WTC11 (cell line): ENCODE results near the gene NTSR1. TPM values are rescaled to one million over a fixed set of nuclear protein-coding genes. Genes with fewer than 3 reads are reported as not detected.
A peak's percentile ranks its signal among the peaks of the same experiment; 100 is the strongest.

Experiments
- ATAC-seq: fragments of 200-7000 bp; cut with Tn5 transposase; 2 replicates; pipeline ENCODE4 v1.10.0; 2021; ENCODE audit warnings: mild to moderate bottlenecking, moderate library complexity
- CTCF ChIA-PET: fragments of 300-600 bp; sonication (Branson Sonifier 250); formaldehyde crosslinking; loops from one replicate; lab custom pipeline; 2021; ENCODE audit warnings: antibody characterized with exemption; lab: Charles Lee
- POLR2A ChIA-PET: fragments of 350-600 bp; sonication (Branson Sonifier 250); formaldehyde crosslinking; loops from one replicate; lab custom pipeline; 2021; ENCODE audit warnings: antibody characterized with exemption; lab: Charles Lee
- DNase-seq: peaks from one replicate; pipeline ENCODE4 v3.0.0; 2021; ENCODE audit warnings: low spot score
- H3K27ac Mint-ChIP-seq: 2 replicates; pipeline ENCODE4 v1.8.0; 2021; ENCODE audit warnings: mixed read lengths
- H3K27me3 Mint-ChIP-seq: 2 replicates; pipeline ENCODE4 v1.8.0; 2021; ENCODE audit warnings: low read depth, mild to moderate bottlenecking, moderate library complexity, mixed read lengths
- H3K36me3 Mint-ChIP-seq: 2 replicates; pipeline ENCODE4 v1.8.0; 2021; ENCODE audit warnings: mixed read lengths
- H3K4me1 Mint-ChIP-seq: 2 replicates; pipeline ENCODE4 v1.8.0; 2022; ENCODE audit warnings: mixed read lengths
- H3K4me3 Mint-ChIP-seq: 2 replicates; pipeline ENCODE4 v1.8.0; 2021; ENCODE audit warnings: mild to moderate bottlenecking, moderate library complexity, mixed read lengths
- H3K9me3 Mint-ChIP-seq: 2 replicates; pipeline ENCODE4 v1.8.0; 2021; ENCODE audit warnings: mixed read lengths
- AFF4 ChIP-seq: sonication (generic); formaldehyde crosslinking; IDR thresholded peaks from 2 replicates; pipeline ENCODE4 v1.8.1; 2023; ENCODE audit warnings: mild to moderate bottlenecking, missing genetic modification reagents, borderline replicate concordance
- AR ChIP-seq: fragments of 250-450 bp; sonication (Bioruptor Pico); IDR thresholded peaks from 2 replicates; pipeline ENCODE4 v1.9.0; 2021; ENCODE audit warnings: mild to moderate bottlenecking
- ATF1 ChIP-seq: sonication (generic); formaldehyde crosslinking; IDR thresholded peaks from 2 replicates; pipeline ENCODE4 v1.8.1; 2023; ENCODE audit warnings: mild to moderate bottlenecking, moderate library complexity, missing genetic modification reagents
- ATF6 ChIP-seq: sonication (generic); formaldehyde crosslinking; IDR thresholded peaks from 2 replicates; pipeline ENCODE4 v1.8.1; 2023; ENCODE audit warnings: mild to moderate bottlenecking, missing genetic modification reagents
- CTCF ChIP-seq: fragments of 200-600 bp; IDR thresholded peaks from 2 replicates; pipeline ENCODE4 v1.8.0; 2022; ENCODE audit warnings: antibody characterized with exemption
- E2F5 ChIP-seq: sonication (generic); formaldehyde crosslinking; IDR thresholded peaks from 2 replicates; pipeline ENCODE4 v1.8.1; 2022; ENCODE audit warnings: mild to moderate bottlenecking, moderate library complexity, missing genetic modification reagents
- EMX1 ChIP-seq: fragments of 250-450 bp; sonication (Bioruptor Pico); IDR thresholded peaks from 2 replicates; pipeline ENCODE4 v1.8.0; 2021; ENCODE audit warnings: mild to moderate bottlenecking
- ETV6 ChIP-seq: sonication (generic); formaldehyde crosslinking; IDR thresholded peaks from 2 replicates; pipeline ENCODE4 v1.8.1; 2022; ENCODE audit warnings: mild to moderate bottlenecking, missing genetic modification reagents
- FOXP1 ChIP-seq: sonication (generic); formaldehyde crosslinking; IDR thresholded peaks from 2 replicates; pipeline ENCODE4 v1.8.0; 2022; ENCODE audit warnings: missing genetic modification reagents, mild to moderate bottlenecking, moderate library complexity, borderline replicate concordance
- GABPB1 ChIP-seq: sonication (generic); formaldehyde crosslinking; IDR thresholded peaks from 2 replicates; pipeline ENCODE4 v1.8.1; 2023; ENCODE audit warnings: mild to moderate bottlenecking, missing genetic modification reagents
- PRDM15 ChIP-seq: sonication (generic); formaldehyde crosslinking; IDR thresholded peaks from 2 replicates; pipeline ENCODE4 v1.8.0; 2022; ENCODE audit warnings: missing genetic modification reagents
- STAT6 ChIP-seq: sonication (generic); formaldehyde crosslinking; conservative IDR thresholded peaks from 2 replicates; pipeline ENCODE4 v1.8.1; 2023; ENCODE audit warnings: mild to moderate bottlenecking, low read depth, missing genetic modification reagents, moderate library complexity
- ZNF138 ChIP-seq: sonication (generic); formaldehyde crosslinking; conservative IDR thresholded peaks from 2 replicates; pipeline ENCODE4 v1.8.1; 2022; ENCODE audit warnings: mild to moderate bottlenecking, moderate library complexity, missing genetic modification reagents
- total RNA-seq: library from RNA; stranded (reverse); gene quantifications from 3 replicates; pipeline ENCODE4 v1.2.3, GENCODE V29; 2021

The NTSR1 gene
- total RNA-seq, 1 experiment from 2014 or later = 0.63 TPM

GRCh38 chr20:62670998-62671397 is 37.6 kb upstream of the NTSR1 start:
- Mint-ChIP-seq H3K27ac (peak overlapping the region; percentile 65; the same call in 1 of the 2 replicates), H3K4me3 (no peak overlapping the region), H3K4me1 (no peaks in the 10 kb centered on the region), H3K9me3 (no peaks in the 10 kb centered on the region), H3K27me3 (no peaks in the 10 kb centered on the region), H3K36me3 (no peaks in the 10 kb centered on the region)
- POLR2A ChIA-PET = no interaction called here
- TF ChIP-seq PRDM15 (CRISPR knock-in tag) = no peak
- CTCF ChIA-PET = interaction anchor here (1.5 to 4.1 kb wide), 2 partner anchors 120 to 124 kb away, joined by 4 to 26 read pairs; no protein-coding TSS in a partner anchor
- DNase-seq (no peak), ATAC-seq (no peak)

- H3K36me3 Mint-ChIP-seq = no peaks in the 10 kb centered on the region
- no peaks in the 10 kb centered on the region for H3K4me1 Mint-ChIP-seq
- TF ChIP-seq FOXP1 (CRISPR knock-in tag) (no peak), GABPB1 (CRISPR knock-in tag) (peak; percentile 89), ATF1 (CRISPR knock-in tag) (no peak)
- no peaks in the 10 kb centered on the region for H3K27me3 Mint-ChIP-seq
- ATAC-seq = no peak
- no peak for DNase-seq
- no peak overlapping the region for H3K4me3 Mint-ChIP-seq
- H3K9me3 Mint-ChIP-seq = no peaks in the 10 kb centered on the region
- no peak overlapping the region for H3K27ac Mint-ChIP-seq
- ChIA-PET POLR2A (no interaction called here), CTCF (interaction anchor here (4.1 kb wide), 1 partner anchor 119 kb away, joined by 26 read pairs; no protein-coding TSS in a partner anchor)
Measured at GRCh38 chr20:62671765-62672164, 36.9 kb upstream of the NTSR1 start.

- ATAC-seq = no peak
- Mint-ChIP-seq H3K4me3 (no peak overlapping the region), H3K27ac (no peak overlapping the region; the same call in 1 of the 2 replicates), H3K36me3 (no peaks in the 10 kb centered on the region), H3K9me3 (no peaks in the 10 kb centered on the region), H3K27me3 (no peaks in the 10 kb centered on the region), H3K4me1 (no peaks in the 10 kb centered on the region)
- CTCF ChIA-PET = interaction anchor here (0.9 to 3.1 kb wide), 5 partner anchors 10 to 174 kb away, joined by 3 to 11 read pairs (median 4); partner anchors contain the start of gene NTSR1
- POLR2A ChIA-PET = no interaction called here
- no peak for DNase-seq
- TF ChIP-seq AFF4 (CRISPR knock-in tag) (no peak), ZNF138 (no peak), ATF6 (CRISPR knock-in tag) (no peak), STAT6 (no peak), AR (no peak), EMX1 (CRISPR knock-in tag) (no peak), E2F5 (CRISPR knock-in tag) (no peak), CTCF (no peak), ETV6 (CRISPR knock-in tag) (no peak)
Measured at GRCh38 chr20:62674370-62674769, 34.3 kb upstream of the NTSR1 start.
